GM12873 (cell line): Measurements from ENCODE around the gene SMCO2.

Experiments
- TF ChIP-seq, protein P1 (sequence below): IDR thresholded peaks from 2 replicates; pipeline ENCODE4 v1.5.1; 2012; ENCODE audit warnings: low read depth, mild to moderate bottlenecking, moderate library complexity, low read length, control low read depth; ENCODE audit not compliant: insufficient read depth; ENCODE audit errors: missing control alignments

The SMCO2 gene

DNA sequence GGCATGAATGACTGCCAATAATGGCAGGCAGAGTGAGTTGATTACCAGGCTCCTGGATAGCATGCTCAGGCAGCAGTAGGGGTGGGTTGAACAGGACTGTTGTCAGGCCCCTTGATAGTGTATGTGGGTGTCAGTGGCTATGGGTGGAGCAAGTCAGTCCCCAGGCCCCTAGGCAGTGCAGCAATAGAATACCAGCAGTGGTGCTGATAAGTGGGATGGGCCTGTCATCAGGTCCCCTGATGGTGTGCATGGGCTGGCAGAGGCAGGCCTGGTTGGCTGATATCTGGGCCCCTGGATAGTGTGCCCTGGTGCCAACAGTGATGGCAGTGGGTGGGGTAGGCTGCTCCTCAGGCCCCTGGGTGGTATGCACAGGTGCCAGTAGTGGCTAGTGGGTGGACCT lies 32.4 kb downstream of the SMCO2 start:
- TF ChIP-seq, protein P1, sequence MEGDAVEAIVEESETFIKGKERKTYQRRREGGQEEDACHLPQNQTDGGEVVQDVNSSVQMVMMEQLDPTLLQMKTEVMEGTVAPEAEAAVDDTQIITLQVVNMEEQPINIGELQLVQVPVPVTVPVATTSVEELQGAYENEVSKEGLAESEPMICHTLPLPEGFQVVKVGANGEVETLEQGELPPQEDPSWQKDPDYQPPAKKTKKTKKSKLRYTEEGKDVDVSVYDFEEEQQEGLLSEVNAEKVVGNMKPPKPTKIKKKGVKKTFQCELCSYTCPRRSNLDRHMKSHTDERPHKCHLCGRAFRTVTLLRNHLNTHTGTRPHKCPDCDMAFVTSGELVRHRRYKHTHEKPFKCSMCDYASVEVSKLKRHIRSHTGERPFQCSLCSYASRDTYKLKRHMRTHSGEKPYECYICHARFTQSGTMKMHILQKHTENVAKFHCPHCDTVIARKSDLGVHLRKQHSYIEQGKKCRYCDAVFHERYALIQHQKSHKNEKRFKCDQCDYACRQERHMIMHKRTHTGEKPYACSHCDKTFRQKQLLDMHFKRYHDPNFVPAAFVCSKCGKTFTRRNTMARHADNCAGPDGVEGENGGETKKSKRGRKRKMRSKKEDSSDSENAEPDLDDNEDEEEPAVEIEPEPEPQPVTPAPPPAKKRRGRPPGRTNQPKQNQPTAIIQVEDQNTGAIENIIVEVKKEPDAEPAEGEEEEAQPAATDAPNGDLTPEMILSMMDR, result no peak

DNA sequence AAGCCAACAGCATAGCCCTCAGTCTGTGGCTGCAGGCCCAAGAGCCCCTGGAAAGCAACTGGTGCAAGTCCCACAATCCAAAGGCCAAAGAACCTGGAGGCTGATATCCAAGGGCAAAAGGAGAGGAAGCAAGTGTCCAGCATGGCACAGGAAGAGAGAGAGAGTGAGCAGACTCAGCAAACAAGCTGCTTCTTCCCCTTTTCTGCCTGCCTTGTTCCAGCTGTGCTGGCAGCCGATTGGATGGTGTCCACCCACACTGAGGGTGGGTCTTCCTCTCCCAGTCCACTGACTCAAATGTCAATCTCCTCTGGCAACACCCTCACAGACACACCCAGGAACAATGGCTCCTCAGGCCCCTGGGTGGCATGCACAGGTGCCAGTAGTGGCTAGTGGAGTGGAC lies 33.5 kb downstream of the SMCO2 start:
- TF ChIP-seq, protein P1, result no peak

DNA sequence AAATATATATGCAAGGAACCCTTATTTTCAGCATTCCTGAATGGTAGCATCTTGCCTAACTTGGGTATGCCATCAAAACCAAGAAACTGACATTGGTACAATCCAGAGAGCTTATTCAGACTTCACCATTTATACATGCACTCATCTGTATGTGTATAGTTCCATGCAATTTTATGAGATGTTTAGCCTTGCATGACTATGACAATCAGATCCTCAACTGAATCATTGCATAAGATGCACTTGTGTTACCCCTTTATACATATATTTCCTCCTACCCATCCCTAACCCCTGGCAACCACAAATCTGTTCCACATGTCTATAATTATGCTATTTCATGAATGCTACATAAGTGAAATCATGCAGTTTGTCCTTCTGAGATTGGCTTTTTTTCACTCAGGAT lies 40.4 kb downstream of the SMCO2 start:
- TF ChIP-seq, protein P1, result no peak

DNA sequence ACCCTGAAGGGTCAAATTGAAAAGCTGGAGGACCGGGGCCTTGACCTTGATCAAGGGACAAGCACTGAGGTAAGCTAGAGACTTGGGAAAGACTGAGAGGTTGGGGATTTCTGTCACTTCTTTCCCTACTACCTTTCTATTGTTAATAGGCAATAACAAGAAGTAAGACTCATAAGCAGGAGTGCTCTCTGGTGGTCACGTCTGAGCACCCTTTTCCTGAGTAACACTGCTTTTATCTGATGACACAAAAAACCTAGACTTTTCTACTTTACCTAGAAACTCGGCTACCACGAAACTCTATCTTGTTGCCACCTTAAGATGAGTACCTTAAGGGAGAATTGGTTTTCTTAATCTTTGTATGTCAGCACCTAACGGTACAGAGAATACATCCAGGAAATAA lies 41.9 kb downstream of the SMCO2 start:
- TF ChIP-seq, protein P1, result no peak

DNA sequence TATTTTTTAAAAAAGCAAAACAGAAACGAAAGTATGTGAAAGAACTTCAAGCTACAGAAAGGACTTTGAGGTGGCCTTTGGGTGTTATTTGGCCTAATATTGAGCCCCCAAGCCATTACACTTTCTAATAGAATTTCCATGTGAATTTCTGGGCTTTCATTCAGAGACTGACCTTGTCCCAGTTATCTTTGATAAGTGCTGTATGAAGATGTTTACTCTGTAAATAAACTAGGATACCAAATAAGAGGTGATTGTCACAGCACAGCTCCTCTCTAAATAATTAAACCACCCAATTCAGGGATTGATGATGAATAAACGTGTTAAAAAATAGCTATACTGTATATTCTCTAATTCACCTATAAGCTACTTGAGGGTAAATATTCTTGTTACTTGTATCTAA lies 44.7 kb downstream of the SMCO2 start:
- TF ChIP-seq, protein P1, result no peak

DNA sequence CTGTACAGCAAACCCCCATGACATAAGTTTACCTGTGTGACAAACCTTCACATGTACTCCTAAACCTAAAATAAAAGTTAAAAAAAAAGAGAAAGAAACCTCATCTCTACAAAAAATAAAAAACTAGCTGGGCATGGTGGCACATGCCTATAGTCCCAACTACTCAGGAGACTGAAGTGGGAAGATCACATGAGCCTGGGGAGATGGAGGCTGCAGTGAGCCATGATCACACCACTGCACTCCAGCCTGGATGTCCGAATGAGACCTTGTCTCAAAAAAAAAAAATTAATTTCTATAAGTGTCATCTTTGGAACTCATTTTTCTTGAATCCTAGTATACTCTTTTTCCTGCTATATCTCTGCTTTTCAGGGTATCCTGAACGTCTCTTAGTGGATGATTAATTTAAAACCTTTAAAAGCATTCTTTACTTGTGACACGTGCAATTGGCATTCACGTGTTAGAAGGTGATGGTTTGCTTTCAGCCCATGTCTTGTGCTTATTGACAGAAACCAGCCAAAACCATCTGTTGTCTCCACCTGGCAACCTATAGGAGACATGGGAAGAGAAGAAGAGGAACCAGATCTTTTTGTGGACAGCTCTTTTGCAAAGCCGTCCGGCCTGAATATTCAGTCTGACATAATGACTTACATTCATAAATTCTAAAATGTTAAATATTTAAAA lies 46.9 kb downstream of the SMCO2 start:
- TF ChIP-seq, protein P1, result no peak

DNA sequence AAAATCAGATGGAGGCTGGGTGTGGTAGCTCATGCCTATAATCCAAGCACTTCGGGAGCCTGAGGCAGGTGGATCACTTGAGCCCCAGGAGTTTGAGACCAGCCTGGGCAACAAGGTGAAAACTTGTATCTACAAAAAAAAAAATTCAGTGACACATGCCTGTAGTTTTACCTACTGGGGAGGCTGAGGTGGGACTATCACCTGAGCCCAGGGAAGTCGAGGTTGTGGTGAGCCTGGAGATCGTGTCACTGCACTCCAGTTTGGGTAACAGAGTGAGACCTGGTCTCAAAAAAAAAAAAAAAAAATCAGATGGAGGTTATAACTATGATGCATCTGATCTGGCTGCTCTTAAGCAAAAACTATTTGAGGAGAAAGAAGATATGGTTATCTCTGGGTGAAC lies 50.9 kb downstream of the SMCO2 start:
- TF ChIP-seq, protein P1, result no peak
